Measurements from ENCODE around the gene ZNF106.

ZNF106 gene

GRCh38 chr15:42508263-42508690 is 17.3 kb upstream of the ZNF106 start:
- no peak for TF ChIP-seq CTCF (conservative IDR thresholded peaks at IDR 0.05; ENCODE audit: low read depth)
- ChIA-PET CTCF (no interaction called here), POLR2A (ENCODE audit: low non-redundant PET) (no interaction called here)
- DNase-seq (ENCODE audit: low spot score), result no peak
- H3K27ac ChIP-seq, result no peak overlapping the region

- H3K27ac ChIP-seq, result no peak overlapping the region
- CTCF ChIA-PET, result no interaction called here
- POLR2A ChIA-PET (ENCODE audit: low non-redundant PET), result no interaction called here
- no peak for DNase-seq (ENCODE audit: low spot score)
- TF ChIP-seq CTCF (conservative IDR thresholded peaks at IDR 0.05; ENCODE audit: low read depth), result no peak
These were observed 16.6 kb upstream of the ZNF106 start for GRCh38 chr15:42507514-42507913.

GRCh38 chr15:42504631-42505030 is 13.7 kb upstream of the ZNF106 start:
- POLR2A ChIA-PET (ENCODE audit: low non-redundant PET), result no interaction called here
- CTCF ChIA-PET, result interaction anchor here (0.6 to 0.7 kb wide), 5 partner anchors 20 to 1251 kb away, joined by 3 to 4 read pairs (median 4); no protein-coding TSS in a partner anchor
- no peak for DNase-seq (ENCODE audit: low spot score)
- H3K27ac ChIP-seq, result no peak overlapping the region
- TF ChIP-seq CTCF (conservative IDR thresholded peaks at IDR 0.05; ENCODE audit: low read depth), result no peak

GRCh38 chr15:42503825-42504224 is 12.9 kb upstream of the ZNF106 start:
- POLR2A ChIA-PET (ENCODE audit: low non-redundant PET), result no interaction called here
- no peak for DNase-seq (ENCODE audit: low spot score)
- no peak overlapping the region for H3K27ac ChIP-seq
- TF ChIP-seq CTCF (conservative IDR thresholded peaks at IDR 0.05; ENCODE audit: low read depth), result no peak
- CTCF ChIA-PET, result interaction anchor here (0.6 to 0.7 kb wide), 3 partner anchors 14 to 342 kb away, joined by 3 to 4 read pairs (median 4); no protein-coding TSS in a partner anchor

- no peak overlapping the region for H3K27ac ChIP-seq
- ChIA-PET POLR2A (ENCODE audit: low non-redundant PET) (no interaction called here), CTCF (no interaction called here)
- no peak for TF ChIP-seq CTCF (conservative IDR thresholded peaks at IDR 0.05; ENCODE audit: low read depth)
- DNase-seq (ENCODE audit: low spot score), result no peak
These were observed 11.5 kb upstream of the ZNF106 start for GRCh38 chr15:42502477-42502876.

- no peak for DNase-seq (ENCODE audit: low spot score)
- peak overlapping the region; percentile 68 for H3K27ac ChIP-seq
- ChIA-PET POLR2A (ENCODE audit: low non-redundant PET) (no interaction called here), CTCF (interaction anchor here (0.6 kb wide), 1 partner anchor 9 kb away, joined by 3 read pairs; the partner anchor contains the start of gene ZNF106)
- TF ChIP-seq CTCF (conservative IDR thresholded peaks at IDR 0.05; ENCODE audit: low read depth), result no peak
These were observed 9.1 kb upstream of the ZNF106 start for GRCh38 chr15:42499858-42500609.

Data from RWPE1 (cell line).